HepG2 (cell line): ENCODE data around the gene PITHD1. TPM values are rescaled to one million over a fixed set of nuclear protein-coding genes. Genes with fewer than 3 reads are reported as not detected.

ENCODE experiments used
- ATAC-seq: fragments of 200-7000 bp; cut with Tn5 transposase; 3 replicates; pipeline ENCODE4 v1.9.1; 2020; ENCODE audit warnings: mild to moderate bottlenecking, moderate library complexity
- BruUV-seq: library from RNA; stranded (reverse); fragments of 400-500 nt; replicated peaks from 2 replicates; lab custom pipeline; 2021; lab: Mats Ljungman, UMichigan
- CTCF ChIA-PET: fragments of 300-600 bp; formaldehyde crosslinking; extraction: SDS; loops from one replicate; lab custom pipeline; 2021; ENCODE audit warnings: low total read pairs, inconsistent platforms, low intra/inter-chr PET ratio; lab: Yijun Ruan, JAX
- POLR2A ChIA-PET: fragments of 350-600 bp; sonication (Branson Sonifier 250); formaldehyde crosslinking; loops from one replicate; lab custom pipeline; 2020; ENCODE audit warnings: antibody characterized with exemption, inconsistent platforms; lab: Yijun Ruan, JAX
- DNase-seq: peaks from one replicate; pipeline ENCODE4 v3.0.0-alpha.2; 2015; ENCODE audit warnings: low spot score
- FAIRE-seq: peaks from 3 replicates; lab custom pipeline; 2011; peaks lifted over from hg19 to GRCh38; lab: Jason Lieb, UNC
- H2AFZ ChIP-seq: one replicate; pipeline ENCODE4 v1.6.1; 2011; ENCODE audit warnings: low read length, inconsistent platforms
- H3K27ac ChIP-seq: fragments of 300-600 bp; 3 replicates; pipeline ENCODE4 v1.8.0; 2011; ENCODE audit warnings: mixed run types, mild to moderate bottlenecking, mixed read lengths, low read length, inconsistent platforms; ENCODE audit not compliant: insufficient read depth; ENCODE audit errors: extremely low read length
- H3K27me3 ChIP-seq, 2 experiments: fragments of 200-600 bp in 1 of 2; 2 replicates in 1 of 2; 3 replicates in 1 of 2; pipeline versions ENCODE4 v1.6.0 to v1.8.0; 2011; ENCODE audit warnings: low read length in 2 of 2, mild to moderate bottlenecking in 2 of 2, moderate library complexity in 2 of 2, inconsistent platforms in 1 of 2; ENCODE audit not compliant: insufficient read depth in 2 of 2, control insufficient read depth in 1 of 2
- H3K36me3 ChIP-seq, 2 experiments: fragments of 200-600 bp in 1 of 2; replicated peaks in 1 of 2; 2 replicates in 1 of 2; 3 replicates in 1 of 2; pipeline versions ENCODE4 v1.5.1 to v1.8.0; 2011; ENCODE audit warnings: low read length in 2 of 2, inconsistent platforms in 1 of 2; ENCODE audit not compliant: insufficient read depth in 2 of 2, control insufficient read depth in 1 of 2
- H3K4me1 ChIP-seq: 2 replicates; pipeline ENCODE4 v1.5.1; 2012; ENCODE audit warnings: low read length, inconsistent platforms; ENCODE audit not compliant: insufficient read depth
- H3K4me2 ChIP-seq: 2 replicates; pipeline ENCODE4 v1.6.0; 2011; ENCODE audit warnings: low read depth, low read length, inconsistent platforms
- H3K4me3 ChIP-seq, 3 experiments: fragments of 200-600 bp in 1 of 3; sonication (generic), shearing (Covaris generic) in 1 of 3; replicated peaks in 1 of 3; 2 replicates each; pipeline ENCODE4 v1.5.1; 2011 to 2016; ENCODE audit warnings: low read length in 3 of 3, inconsistent platforms in 2 of 3, low read depth in 2 of 3, mild to moderate bottlenecking in 2 of 3, control low read depth in 1 of 3, mixed read lengths in 1 of 3; ENCODE audit not compliant: insufficient read depth in 1 of 3
- H3K79me2 ChIP-seq: one replicate; pipeline ENCODE4 v1.6.1; 2011; ENCODE audit warnings: low read length, inconsistent platforms; ENCODE audit not compliant: insufficient read depth
- H3K9ac ChIP-seq: 2 replicates; pipeline ENCODE4 v1.6.0; 2011; ENCODE audit warnings: mild to moderate bottlenecking, low read depth, low read length, inconsistent platforms; ENCODE audit not compliant: insufficient read depth
- H3K9me3 ChIP-seq: 2 replicates; pipeline ENCODE4 v1.5.1; 2012; ENCODE audit warnings: mild to moderate bottlenecking, low read length
- H4K20me1 ChIP-seq: 2 replicates; pipeline ENCODE4 v1.6.0; 2011; ENCODE audit warnings: inconsistent platforms, mild to moderate bottlenecking, low read length, moderate library complexity; ENCODE audit not compliant: insufficient read depth
- KDM6A ChIP-seq: IDR thresholded peaks from 2 replicates; pipeline ENCODE4 v1.6.1; 2016; ENCODE audit warnings: low read depth
- MAFF ChIP-seq: IDR thresholded peaks from 2 replicates; pipeline ENCODE4 v1.6.1; 2011; ENCODE audit warnings: low read depth, low read length, improper control_type of control experiment
- MAFK ChIP-seq, 2 experiments: IDR thresholded peaks in 1 of 2; conservative IDR thresholded peaks in 1 of 2; 2 replicates each; pipeline ENCODE4 v1.6.1; 2011; ENCODE audit warnings: improper control_type of control experiment in 2 of 2, low read length in 2 of 2
- MIER3 ChIP-seq: IDR thresholded peaks from 2 replicates; pipeline ENCODE4 v1.6.1; 2016; ENCODE audit warnings: missing compliant biosample characterization, borderline replicate concordance
- POLR2AphosphoS2 ChIP-seq: IDR thresholded peaks from 2 replicates; pipeline ENCODE4 v1.6.1; 2011; ENCODE audit warnings: low read depth, low read length, improper control_type of control experiment
- RXRB ChIP-seq: IDR thresholded peaks from 2 replicates; pipeline ENCODE4 v1.6.1; 2016; ENCODE audit warnings: borderline replicate concordance, missing genetic modification reagents, missing compliant biosample characterization
- ZBTB20 ChIP-seq: sonication (generic); formaldehyde crosslinking; IDR thresholded peaks from 2 replicates; pipeline ENCODE4 v1.8.1; 2023; ENCODE audit warnings: missing genetic modification reagents, low read depth, mild to moderate bottlenecking, borderline replicate concordance
- ZNF652 ChIP-seq: IDR thresholded peaks from 2 replicates; pipeline ENCODE4 v1.6.1; 2016; ENCODE audit warnings: low read depth, borderline replicate concordance
- WGBS: methylation state at CpG from one replicate; pipeline ENCODE4 v1.1.6; 2017; ENCODE audit warnings: low lambda C conversion rate; 5-methylcytosine and 5-hydroxymethylcytosine counted together
- in situ Hi-C: cut with HindIII; loops from 2 replicates; pipeline ENCODE4 v1.10.0; 2017; ENCODE audit warnings: low pct_unique_long_range_greater_than_20kb; ENCODE audit not compliant: extremely low pct_ligation_motif_present
- intact Hi-C: fragments of 100-400 bp; cut with micrococcal nuclease; formaldehyde crosslinking; loops from one replicate; pipeline ENCODE4 v1.10.0; 2022; ENCODE audit not compliant: unreplicated experiment
- polyA plus RNA-seq, 8 experiments: library from polyadenylated mRNA; depleted of rRNA in 3 of 8; stranded (reverse) in 7 of 8; unstranded in 1 of 8; fragments of >200 nt; fragmentation: Illumina TruSeq in 4 of 8; extraction: Trizol in 4 of 8; gene quantifications; 2 replicates each; pipeline versions ENCODE4 v1.2.1 to v1.2.3, GENCODE V29; 2011 to 2016; ENCODE audit warnings: low read depth in 4 of 8, missing spikeins in 1 of 8, mixed read lengths in 1 of 8; ENCODE audit not compliant: insufficient read depth in 1 of 8
- total RNA-seq, 5 experiments: library from RNA; depleted of rRNA; stranded (reverse); fragments of >200 nt; fragmentation: Illumina TruSeq; extraction: Trizol; gene quantifications; 2 replicates each; pipeline ENCODE4 v1.2.3, GENCODE V29; 2016; ENCODE audit warnings: low read depth in 1 of 5
- TF ChIP-seq, protein P1 (sequence below): sonication (generic); formaldehyde crosslinking; IDR thresholded peaks from 2 replicates; pipeline ENCODE4 v1.4.0; 2020; ENCODE audit warnings: missing genetic modification reagents, borderline replicate concordance

Gene PITHD1
- total and polyA plus RNA-seq, 2 of the 13 experiments (the other 11 are each of a cell fraction or from before 2014, with no cell fraction given), result 28.0 to 37.3 TPM

DNA sequence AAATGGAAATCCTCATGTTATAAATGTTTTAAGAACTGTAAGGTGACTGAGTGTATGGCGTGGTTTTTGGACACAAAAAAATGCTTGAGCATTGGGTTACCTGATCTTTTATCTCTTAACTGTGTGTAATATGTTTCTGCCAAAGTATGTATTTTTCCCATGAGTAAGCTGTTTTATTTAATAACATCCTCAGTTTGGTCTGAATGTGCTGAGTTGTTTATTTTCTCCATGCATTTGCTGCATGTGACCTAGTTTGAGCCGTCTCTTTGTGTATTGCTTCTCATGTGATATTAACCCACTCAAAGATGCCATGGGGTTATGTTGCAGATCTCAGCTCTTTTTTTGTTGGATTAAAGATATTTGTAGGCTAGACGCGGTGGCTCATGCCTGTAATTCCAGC lies 6.6 kb downstream of the PITHD1 start:
- FAIRE-seq, result no peak
- in situ Hi-C loops (no loop called here), intact Hi-C loops (no loop called here)
- Histone ChIP-seq H3K27me3 (no peaks in the 10 kb centered on the region), H4K20me1 (no peaks in the 10 kb centered on the region; the same call in none of the 2 replicates), H3K79me2 (peaks cover 14% of the 10 kb centered on the region), H3K36me3 (peaks cover 12 to 51% of the 10 kb centered on the region in 2 experiments), H2AFZ (no peak overlapping the region), H3K9me3 (no peaks in the 10 kb centered on the region), H3K27ac (no peak overlapping the region), H3K4me3 (no peak overlapping the region), H3K4me1 (peaks cover 19% of the 10 kb centered on the region), H3K9ac (no peak overlapping the region), H3K4me2 (no peak overlapping the region)
- CTCF ChIA-PET, result no interaction called here
- WGBS, result 94% methylated on average over 4 of the region's 4 CpGs
- DNase-seq, result no peak
- no peak for ATAC-seq
- POLR2A ChIA-PET, result no interaction called here
- no TSS peak for BruUV-seq
- peak; percentile 58; the same call in 1 of the 2 replicates for TF ChIP-seq MAFF
- TF ChIP-seq ZBTB20, result no peak
- TF ChIP-seq MIER3, result no peak
- no peak for TF ChIP-seq POLR2AphosphoS2
- peak; percentile 18 to 73; a peak in 2 of 4 replicates for TF ChIP-seq MAFK (conservative IDR thresholded peaks at IDR 0.05 in 1 of 2, IDR thresholded peaks at IDR 0.05 in 1 of 2; ENCODE audit: low read length in 2 of 2)

DNA sequence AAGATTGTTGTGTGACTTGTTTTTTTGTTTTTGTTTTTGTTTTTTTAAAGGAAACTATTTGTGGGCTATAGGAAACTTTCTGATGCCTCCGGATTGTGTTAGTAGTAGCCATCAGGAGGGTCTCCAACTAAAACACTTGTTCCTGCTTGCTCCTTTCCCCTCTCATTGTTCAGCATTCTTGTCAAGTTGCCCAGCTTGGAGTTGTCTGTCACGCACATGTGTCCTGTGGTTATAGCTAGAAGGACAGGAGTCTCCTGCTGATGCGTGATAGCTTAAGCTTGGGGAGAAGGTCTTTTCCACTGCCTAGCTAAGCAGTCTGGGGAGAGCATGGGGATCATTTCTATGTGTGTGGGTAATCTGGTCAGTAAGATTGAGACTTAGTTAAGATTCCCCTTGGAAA lies 9.5 kb downstream of the PITHD1 start:
- CTCF ChIA-PET, result no interaction called here
- Histone ChIP-seq H3K79me2 (peaks cover 15% of the 10 kb centered on the region), H3K27me3 (no peaks in the 10 kb centered on the region; a peak in 1 of 5 replicates), H3K9ac (no peak overlapping the region), H3K36me3 (peaks cover 12 to 44% of the 10 kb centered on the region in 2 experiments), H3K4me2 (no peak overlapping the region), H3K4me1 (peaks cover 28% of the 10 kb centered on the region), H3K4me3 (no peak overlapping the region), H3K9me3 (no peaks in the 10 kb centered on the region), H3K27ac (no peak overlapping the region), H4K20me1 (no peaks in the 10 kb centered on the region; the same call in 1 of the 2 replicates), H2AFZ (no peak overlapping the region)
- POLR2A ChIA-PET, result interaction anchor here (1.0 to 4.5 kb wide), 3 partner anchors 9 to 15 kb away, joined by 3 to 101 read pairs (median 3); partner anchors contain the start of gene PITHD1
- DNase-seq (no peak), ATAC-seq (no peak), FAIRE-seq (no peak)
- no TSS peak for BruUV-seq
- no peak for TF ChIP-seq ZNF652 (CRISPR knock-in tag)
- TF ChIP-seq, protein P1, sequence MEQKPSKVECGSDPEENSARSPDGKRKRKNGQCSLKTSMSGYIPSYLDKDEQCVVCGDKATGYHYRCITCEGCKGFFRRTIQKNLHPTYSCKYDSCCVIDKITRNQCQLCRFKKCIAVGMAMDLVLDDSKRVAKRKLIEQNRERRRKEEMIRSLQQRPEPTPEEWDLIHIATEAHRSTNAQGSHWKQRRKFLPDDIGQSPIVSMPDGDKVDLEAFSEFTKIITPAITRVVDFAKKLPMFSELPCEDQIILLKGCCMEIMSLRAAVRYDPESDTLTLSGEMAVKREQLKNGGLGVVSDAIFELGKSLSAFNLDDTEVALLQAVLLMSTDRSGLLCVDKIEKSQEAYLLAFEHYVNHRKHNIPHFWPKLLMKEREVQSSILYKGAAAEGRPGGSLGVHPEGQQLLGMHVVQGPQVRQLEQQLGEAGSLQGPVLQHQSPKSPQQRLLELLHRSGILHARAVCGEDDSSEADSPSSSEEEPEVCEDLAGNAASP (CRISPR knock-in tag), result no peak
- no peak for TF ChIP-seq KDM6A (CRISPR knock-in tag)
- TF ChIP-seq RXRB (CRISPR knock-in tag), result no peak
- in situ Hi-C loops (no loop called here), intact Hi-C loops (no loop called here)
- WGBS, result 95% methylated on average over 3 of the region's 3 CpGs
